Sigmoid colon (tissue), 7 donors: ENCODE data around the gene BAK1. TPM values are rescaled to one million over a fixed set of nuclear protein-coding genes. Genes with fewer than 3 reads are reported as not detected.
A peak's percentile ranks its signal among the peaks of the same experiment; 100 is the strongest.

ENCODE experiments used
- DNase-seq: peaks from one replicate; pipeline ENCODE4 v3.0.0-alpha.2; 2019
- H3K27ac ChIP-seq, 4 donors: fragments of 200-600 bp; sonication (generic); one replicate each; pipeline ENCODE4 v1.5.1; 2016 to 2019; ENCODE audit warnings: mild to moderate bottlenecking in 1 of 4
- H3K27me3 ChIP-seq, 3 donors: fragments of 200-600 bp; sonication (generic); one replicate each; pipeline ENCODE4 v1.5.1; 2019; ENCODE audit warnings: mild to moderate bottlenecking in 1 of 3
- H3K36me3 ChIP-seq, 4 donors: fragments of 200-600 bp; sonication (generic); one replicate each; pipeline ENCODE4 v1.5.1; 2016 to 2019
- H3K4me1 ChIP-seq, 4 donors: fragments of 200-600 bp; sonication (generic); one replicate each; pipeline ENCODE4 v1.5.1; 2017 to 2019
- H3K4me3 ChIP-seq, 4 donors: fragments of 200-600 bp; sonication (generic); one replicate each; pipeline ENCODE4 v1.5.1; 2017 to 2019; ENCODE audit warnings: mild to moderate bottlenecking in 2 of 4, moderate library complexity in 1 of 4
- H3K9me3 ChIP-seq, 4 donors: fragments of 200-600 bp in 3 of 4; sonication (generic) in 3 of 4; one replicate each; pipeline versions ENCODE4 v1.5.1 to v1.6.1; 2013 to 2019
- EP300 ChIP-seq, 4 donors: sonication (generic); formaldehyde crosslinking; IDR thresholded peaks; one replicate each; pipeline ENCODE4 v1.6.1; 2017; ENCODE audit warnings: antibody characterized with exemption in 4 of 4
- POLR2A ChIP-seq, 2 donors: fragments of 450-650 bp; IDR thresholded peaks; one replicate each; pipeline ENCODE4 v1.6.1; 2016; ENCODE audit warnings: antibody characterized with exemption in 2 of 2, mild to moderate bottlenecking in 2 of 2, moderate library complexity in 2 of 2
- POLR2AphosphoS5 ChIP-seq, 4 donors: sonication (generic); formaldehyde crosslinking; IDR thresholded peaks; one replicate each; pipeline ENCODE4 v1.6.1; 2017; ENCODE audit warnings: antibody characterized with exemption in 4 of 4
- WGBS, 2 donors: extraction: QIAGEN DNeasy Blood & Tissue Kit; methylation state at CpG; one replicate each; pipeline ENCODE4 v1.1.7; 2013; 5-methylcytosine and 5-hydroxymethylcytosine counted together
- intact Hi-C: fragments of 100-400 bp; cut with DNase I; formaldehyde crosslinking; loops from one replicate; pipeline ENCODE4 v1.15.1; 2023
- polyA plus RNA-seq, 3 donors: library from polyadenylated mRNA; stranded (reverse); fragments of 200-250 nt; gene quantifications; one replicate each; pipeline ENCODE4 v1.2.3, GENCODE V29; 2013
- total RNA-seq, 4 donors: library from RNA; depleted of rRNA; stranded (reverse); fragments of >200 nt; gene quantifications; one replicate each; pipeline ENCODE4 v1.1.0, GENCODE V29; 2016
- TF ChIP-seq, protein P1 (sequence below), 4 experiments: fragments of 450-650 bp in 3 of 4; fragments of 200-600 bp in 1 of 4; IDR thresholded peaks; one replicate each; pipeline ENCODE4 v1.5.1; 2016 to 2019; ENCODE audit warnings: antibody characterized with exemption in 4 of 4, mild to moderate bottlenecking in 3 of 4, moderate library complexity in 2 of 4
- donor health status: healthy with polysubstance abuse.
- donor health status: Bipolar disorder and iron deficiency.
- donor health status: healthy.

Gene BAK1
- total and polyA plus RNA-seq, 7 donors = 8.9 to 160 (median 11.1) TPM

DNA sequence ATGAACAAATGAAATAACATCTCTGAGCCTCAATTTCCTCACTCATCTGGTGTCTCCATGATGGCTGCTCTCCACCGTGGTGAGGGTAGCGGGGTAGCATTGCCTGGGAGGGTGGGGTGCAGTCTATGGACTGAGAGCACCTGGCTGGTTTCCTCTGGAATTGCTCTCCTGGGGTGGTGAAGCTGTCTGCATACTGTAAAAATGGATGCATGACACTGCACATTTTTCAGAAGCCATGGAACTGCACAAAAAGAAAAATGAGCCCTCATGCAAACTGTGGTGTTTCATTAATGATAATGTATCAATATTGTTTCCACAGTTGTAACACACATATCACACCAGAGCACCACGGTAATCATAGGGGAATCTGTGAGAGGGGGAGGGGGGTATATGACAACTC is 28.9 kb upstream of the BAK1 start:
- Histone ChIP-seq H3K27ac (peak overlapping the region in 2 of 4 donors; percentile 4 to 69), H3K36me3 (no peaks in the 10 kb centered on the region), H3K27me3 (peaks cover 0 to 5% (median 0%) of the 10 kb centered on the region in 3 donors), H3K9me3 (peaks cover 0 to 5% (median 0%) of the 10 kb centered on the region in 4 donors), H3K4me1 (peaks cover 0 to 17% (median 0%) of the 10 kb centered on the region in 4 donors), H3K4me3 (no peak overlapping the region)
- no peak for DNase-seq
- TF ChIP-seq, protein P1, sequence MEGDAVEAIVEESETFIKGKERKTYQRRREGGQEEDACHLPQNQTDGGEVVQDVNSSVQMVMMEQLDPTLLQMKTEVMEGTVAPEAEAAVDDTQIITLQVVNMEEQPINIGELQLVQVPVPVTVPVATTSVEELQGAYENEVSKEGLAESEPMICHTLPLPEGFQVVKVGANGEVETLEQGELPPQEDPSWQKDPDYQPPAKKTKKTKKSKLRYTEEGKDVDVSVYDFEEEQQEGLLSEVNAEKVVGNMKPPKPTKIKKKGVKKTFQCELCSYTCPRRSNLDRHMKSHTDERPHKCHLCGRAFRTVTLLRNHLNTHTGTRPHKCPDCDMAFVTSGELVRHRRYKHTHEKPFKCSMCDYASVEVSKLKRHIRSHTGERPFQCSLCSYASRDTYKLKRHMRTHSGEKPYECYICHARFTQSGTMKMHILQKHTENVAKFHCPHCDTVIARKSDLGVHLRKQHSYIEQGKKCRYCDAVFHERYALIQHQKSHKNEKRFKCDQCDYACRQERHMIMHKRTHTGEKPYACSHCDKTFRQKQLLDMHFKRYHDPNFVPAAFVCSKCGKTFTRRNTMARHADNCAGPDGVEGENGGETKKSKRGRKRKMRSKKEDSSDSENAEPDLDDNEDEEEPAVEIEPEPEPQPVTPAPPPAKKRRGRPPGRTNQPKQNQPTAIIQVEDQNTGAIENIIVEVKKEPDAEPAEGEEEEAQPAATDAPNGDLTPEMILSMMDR (IDR thresholded peaks at IDR 0.05) = no peak
- TF ChIP-seq POLR2A (IDR thresholded peaks at IDR 0.05) = no peak
- TF ChIP-seq POLR2AphosphoS5 (IDR thresholded peaks at IDR 0.05) = no peak
- no peak for TF ChIP-seq EP300 (IDR thresholded peaks at IDR 0.05)
- 61 to 75% methylated on average over 3 of the region's 3 CpGs for WGBS, 2 donors
- intact Hi-C loops = no loop called here

DNA sequence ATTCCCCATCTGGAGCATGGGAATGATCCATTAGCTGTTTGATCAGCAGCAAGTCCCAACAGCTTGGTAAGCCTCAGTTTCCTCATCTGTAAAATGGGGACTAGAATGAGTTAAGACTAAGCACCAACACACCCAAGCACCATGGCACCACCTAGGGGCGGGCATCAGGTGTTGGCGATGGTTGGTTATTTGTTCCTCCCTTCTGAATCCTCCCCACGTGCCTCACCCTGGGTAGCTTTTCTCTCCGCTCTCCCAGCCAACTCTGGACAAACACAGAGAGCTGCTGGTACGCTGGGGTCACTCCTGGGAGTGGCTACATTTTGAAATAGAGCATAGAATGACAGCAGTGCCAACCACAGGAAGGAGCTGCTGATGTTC is 27.7 kb upstream of the BAK1 start:
- no peak for DNase-seq
- WGBS, 2 donors = 11 to 57% methylated on average over 5 of the region's 5 CpGs
- Histone ChIP-seq H3K36me3 (no peaks in the 10 kb centered on the region), H3K9me3 (peaks cover 0 to 5% (median 0%) of the 10 kb centered on the region in 4 donors), H3K27ac (peak overlapping the region in 1 of 4 donors; percentile 4), H3K4me1 (peaks cover 0 to 17% (median 0%) of the 10 kb centered on the region in 4 donors), H3K27me3 (peaks cover 0 to 5% (median 0%) of the 10 kb centered on the region in 3 donors), H3K4me3 (no peak overlapping the region)
- TF ChIP-seq POLR2AphosphoS5 (IDR thresholded peaks at IDR 0.05) = no peak
- TF ChIP-seq EP300 (IDR thresholded peaks at IDR 0.05) = no peak
- TF ChIP-seq, protein P1 (IDR thresholded peaks at IDR 0.05) = no peak
- no peak for TF ChIP-seq POLR2A (IDR thresholded peaks at IDR 0.05)
- intact Hi-C loops = no loop called here

DNA sequence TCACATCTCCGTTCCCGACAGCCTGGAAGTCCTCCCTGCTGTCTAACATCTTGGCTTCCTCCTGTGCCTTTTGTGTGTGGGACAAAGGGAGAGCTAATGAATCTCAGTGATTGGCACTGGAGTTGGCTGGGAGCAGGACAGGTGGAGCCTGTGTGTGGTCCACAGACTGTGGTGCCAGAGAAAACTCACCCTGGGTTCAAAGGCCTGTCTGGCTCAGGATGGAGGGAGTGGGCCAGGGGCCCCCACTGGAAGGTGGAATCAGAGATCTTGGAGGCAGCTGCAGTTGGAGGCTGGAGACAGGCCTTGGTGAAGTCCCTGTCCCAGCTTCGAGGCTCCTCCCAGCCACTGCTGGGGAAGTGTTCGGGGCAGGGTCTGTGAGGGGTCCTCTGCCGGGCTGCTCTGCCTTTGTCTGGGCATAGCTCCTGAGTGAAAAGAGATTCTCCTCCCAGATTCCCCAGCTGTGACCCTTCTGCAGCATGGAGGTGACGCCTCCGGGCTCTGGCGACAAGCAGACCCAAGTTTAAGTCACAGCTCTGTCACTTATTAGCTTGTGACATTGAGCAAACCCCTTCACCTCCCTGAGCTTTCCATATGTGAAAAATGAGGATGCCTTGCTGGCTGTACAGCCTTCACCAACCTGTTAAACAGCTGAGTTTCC is 27.2 kb upstream of the BAK1 start:
- TF ChIP-seq, protein P1 (IDR thresholded peaks at IDR 0.05) = no peak
- TF ChIP-seq POLR2AphosphoS5 (IDR thresholded peaks at IDR 0.05) = no peak
- TF ChIP-seq POLR2A (IDR thresholded peaks at IDR 0.05) = no peak
- no peak for TF ChIP-seq EP300 (IDR thresholded peaks at IDR 0.05)
- no peak overlapping the region for H3K4me3 ChIP-seq
- peaks cover 0 to 5% (median 0%) of the 10 kb centered on the region in 4 donors for H3K9me3 ChIP-seq
- peaks cover 0 to 5% (median 0%) of the 10 kb centered on the region in 3 donors for H3K27me3 ChIP-seq
- H3K27ac ChIP-seq = no peak overlapping the region
- intact Hi-C loops = no loop called here
- 73 to 82% methylated on average over 8 of the region's 8 CpGs for WGBS, 2 donors
- peaks cover 0 to 17% (median 0%) of the 10 kb centered on the region in 4 donors for H3K4me1 ChIP-seq
- no peaks in the 10 kb centered on the region for H3K36me3 ChIP-seq
- DNase-seq = no peak

DNA sequence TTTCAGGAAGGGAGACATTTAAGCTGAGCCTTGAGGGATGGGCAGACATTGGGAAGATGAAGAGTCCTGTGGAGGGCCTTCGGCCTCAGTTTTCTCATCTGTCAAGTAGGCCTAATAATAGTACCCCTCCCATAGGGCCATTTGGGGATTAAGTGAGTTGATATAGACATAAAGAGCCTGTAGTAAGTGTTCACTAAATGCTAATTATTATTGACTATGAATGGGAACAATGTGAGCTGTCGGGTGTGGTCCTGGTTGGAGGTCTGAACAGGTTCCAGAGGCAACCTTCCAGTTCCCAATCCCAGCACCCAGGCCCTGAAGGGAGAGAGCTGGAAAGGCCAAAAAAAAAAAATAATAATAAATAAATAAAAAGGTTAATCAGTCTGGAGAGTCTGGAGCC is 26.6 kb upstream of the BAK1 start:
- H3K27me3 ChIP-seq = peaks cover 0 to 5% (median 0%) of the 10 kb centered on the region in 3 donors
- peaks cover 0 to 17% (median 0%) of the 10 kb centered on the region in 4 donors for H3K4me1 ChIP-seq
- H3K27ac ChIP-seq = no peak overlapping the region
- H3K4me3 ChIP-seq = no peak overlapping the region
- 90 to 95% methylated on average over 2 of the region's 2 CpGs for WGBS, 2 donors
- TF ChIP-seq, protein P1 (IDR thresholded peaks at IDR 0.05) = no peak
- no peak for TF ChIP-seq POLR2AphosphoS5 (IDR thresholded peaks at IDR 0.05)
- no peak for TF ChIP-seq POLR2A (IDR thresholded peaks at IDR 0.05)
- TF ChIP-seq EP300 (IDR thresholded peaks at IDR 0.05) = no peak
- peaks cover 0 to 5% (median 0%) of the 10 kb centered on the region in 4 donors for H3K9me3 ChIP-seq
- DNase-seq = no peak
- intact Hi-C loops = no loop called here
- H3K36me3 ChIP-seq = no peaks in the 10 kb centered on the region
